ENCODE results near the gene ZDHHC12.

DNA sequence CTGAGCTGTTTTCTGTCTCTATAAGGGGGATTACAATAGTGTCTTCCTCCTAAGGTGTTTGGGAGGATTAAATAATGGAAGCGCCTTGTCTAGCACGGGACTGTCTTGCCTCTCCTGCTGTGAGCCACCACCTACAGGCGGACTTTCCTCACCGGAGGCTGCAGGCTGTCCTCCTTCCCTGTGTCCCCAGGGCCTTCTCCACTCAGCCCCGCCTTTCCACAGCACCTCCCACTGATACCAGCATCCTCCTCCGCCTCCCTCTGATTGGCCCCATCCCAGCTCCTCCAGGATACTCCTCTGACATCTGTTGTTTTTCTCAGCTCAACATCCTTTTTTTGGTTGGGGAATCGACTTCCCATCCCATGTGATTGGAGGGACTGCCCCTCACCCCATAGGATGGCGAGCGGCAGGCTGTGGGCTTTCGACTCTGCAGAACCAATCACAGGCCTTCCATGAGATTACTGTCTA, 851 bp upstream of the ZDHHC12 start:
- TF ChIP-seq CTCF (IDR thresholded peaks at IDR 0.05), result no peak
- TF ChIP-seq POLR2A (IDR thresholded peaks at IDR 0.05), result no peak
- no peak for TF ChIP-seq POLR2AphosphoS5 (IDR thresholded peaks at IDR 0.05)
- no peak for TF ChIP-seq EP300 (IDR thresholded peaks at IDR 0.05)
